Neutrophil (primary cell): Measurements from ENCODE around the gene ROCK1.
"Not testable (repeated sequence)": the region's sequence is repeated elsewhere in the genome, so short reads cannot be mapped to it uniquely, and the experiment has no call there.

ENCODE experiments used
- H3K27ac ChIP-seq: fragments of 200-600 bp; sonication (generic); 2 replicates; pipeline ENCODE4 v1.5.1; 2016; ENCODE audit warnings: mild to moderate bottlenecking, moderate library complexity
- H3K27me3 ChIP-seq: fragments of 200-600 bp; sonication (generic); 2 replicates; pipeline ENCODE4 v1.6.0; 2016; ENCODE audit warnings: mild to moderate bottlenecking
- H3K36me3 ChIP-seq: fragments of 200-600 bp; sonication (generic); 2 replicates; pipeline ENCODE4 v1.5.1; 2017
- H3K4me1 ChIP-seq, 2 experiments: fragments of 200-600 bp in 1 of 2; sonication (generic) in 1 of 2; 1 replicate in 1 of 2; 2 replicates in 1 of 2; pipeline versions ENCODE4 v1.5.1 to v1.6.1; 2013 to 2016; ENCODE audit warnings: low read depth in 1 of 2, low read length in 1 of 2, mild to moderate bottlenecking in 1 of 2, moderate library complexity in 1 of 2; ENCODE audit not compliant: control insufficient read depth in 1 of 2, insufficient read depth in 1 of 2
- H3K4me3 ChIP-seq, 2 experiments: fragments of 200-600 bp in 1 of 2; sonication (generic) in 1 of 2; 1 replicate in 1 of 2; 2 replicates in 1 of 2; pipeline ENCODE4 v1.5.1; 2013 to 2016; ENCODE audit warnings: low read depth in 1 of 2, low read length in 1 of 2, mild to moderate bottlenecking in 1 of 2, moderate library complexity in 1 of 2
- H3K9me3 ChIP-seq: fragments of 200-600 bp; sonication (generic); 2 replicates; pipeline ENCODE4 v1.5.1; 2016
- CTCF ChIP-seq: fragments of 200-600 bp; sonication (generic); IDR thresholded peaks from 2 replicates; pipeline ENCODE4 v1.5.1; 2016; ENCODE audit warnings: antibody characterized with exemption

ROCK1 gene

DNA sequence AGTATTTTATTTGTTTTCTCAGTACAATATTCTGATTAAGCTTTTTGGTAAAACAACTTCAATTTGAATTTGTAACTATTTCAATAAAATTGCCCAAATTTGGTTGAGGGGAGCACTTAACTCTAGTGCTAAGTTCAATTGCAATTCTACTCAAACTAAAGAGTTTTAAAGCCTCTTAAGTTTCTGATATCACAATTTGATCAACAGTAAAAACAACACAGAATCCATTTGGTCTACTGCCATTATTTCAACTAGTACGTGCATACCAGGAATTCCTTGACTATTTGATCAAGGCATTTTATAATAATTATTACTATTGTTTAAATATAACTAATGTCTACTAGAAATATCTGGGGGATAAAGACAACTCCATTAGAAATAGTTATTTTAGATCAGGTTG, 150.9 kb downstream of the ROCK1 start:
- H3K4me3 ChIP-seq: no peak overlapping the region
- no peak for TF ChIP-seq CTCF
- H3K9me3 ChIP-seq: no peaks in the 10 kb centered on the region
- H3K27ac ChIP-seq: no peak overlapping the region
- no peaks in the 10 kb centered on the region for H3K4me1 ChIP-seq
- no peaks in the 10 kb centered on the region for H3K27me3 ChIP-seq
- H3K36me3 ChIP-seq: peaks cover 54% of the 10 kb centered on the region

DNA sequence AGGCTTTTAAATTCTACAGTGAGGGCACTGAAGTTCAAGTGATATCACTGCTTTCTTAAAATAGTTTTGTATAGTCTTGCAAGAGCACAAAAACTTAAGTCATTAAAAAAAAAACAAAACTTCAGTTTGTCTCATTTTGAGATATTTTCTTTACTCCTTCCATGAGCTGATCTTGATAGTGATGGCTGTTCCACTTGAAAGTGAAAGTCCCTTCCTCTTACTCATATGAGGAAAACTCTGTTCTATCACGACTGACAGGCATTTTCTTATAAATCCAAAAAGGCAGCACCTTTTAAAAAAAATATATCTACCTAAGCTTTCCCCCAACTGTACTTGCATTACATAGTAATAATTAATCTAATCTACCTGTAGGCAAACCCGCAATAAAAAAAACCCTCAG, 160.8 kb downstream of the ROCK1 start:
- not testable (repeated sequence) for H3K4me3 ChIP-seq, H3K9me3 ChIP-seq, H3K4me1 ChIP-seq, H3K27ac ChIP-seq, H3K27me3 ChIP-seq
- peaks cover 39% of the 10 kb centered on the region for H3K36me3 ChIP-seq
